AG04450 (cell line): ENCODE data around the gene OSBPL2. TPM values are rescaled to one million over a fixed set of nuclear protein-coding genes. Genes with fewer than 3 reads are reported as not detected.

ENCODE experiments used
- CTCF ChIA-PET: fragments of 300-600, 350-600 bp; formaldehyde crosslinking; extraction: SDS; loops from one replicate; lab custom pipeline; 2022; ENCODE audit warnings: antibody characterized with exemption, inconsistent platforms; lab: Charles Lee
- POLR2A ChIA-PET: fragments of 350-600 bp; formaldehyde crosslinking; extraction: SDS; loops from one replicate; lab custom pipeline; 2021; ENCODE audit warnings: antibody characterized with exemption, inconsistent platforms; lab: Yijun Ruan, JAX
- DNase-seq: peaks from one replicate; pipeline ENCODE4 v3.0.0-alpha.2; 2011; ENCODE audit warnings: low read depth, low spot score
- H3K27ac ChIP-seq: one replicate; pipeline ENCODE4 v1.5.1; 2012; ENCODE audit warnings: low read depth, low read length, control low read depth
- H3K27me3 ChIP-seq: one replicate; pipeline ENCODE4 v1.6.0; 2012; ENCODE audit warnings: low read length; ENCODE audit not compliant: control insufficient read depth, insufficient read depth
- H3K4me3 ChIP-seq: 2 replicates; pipeline ENCODE4 v1.5.1; 2011; ENCODE audit warnings: mild to moderate bottlenecking, low read depth, low read length, control low read depth
- H3K9me3 ChIP-seq: 2 replicates; pipeline ENCODE4 v1.5.1; 2012; ENCODE audit warnings: low read length; ENCODE audit not compliant: control insufficient read depth, insufficient read depth
- CTCF ChIP-seq: IDR thresholded peaks from 2 replicates; pipeline ENCODE4 v1.5.1; 2011; ENCODE audit warnings: low read depth, low read length, control low read depth, inconsistent platforms
- polyA plus RNA-seq: library from polyadenylated mRNA; depleted of rRNA; stranded (reverse); fragments of >200 nt; gene quantifications from 2 replicates; pipeline ENCODE4 v1.2.3, GENCODE V29; 2011

Gene OSBPL2
- polyA plus RNA-seq, 1 experiment = 18.5 TPM

GRCh38 chr20:62248890-62249560, 10.7 kb downstream of the OSBPL2 start:
- ChIA-PET POLR2A (no interaction called here), CTCF (no interaction called here)
- Histone ChIP-seq H3K4me3 (no peak overlapping the region), H3K27ac (no peak overlapping the region), H3K27me3 (no peaks in the 10 kb centered on the region), H3K9me3 (peaks cover 5% of the 10 kb centered on the region; the same call in 1 of the 2 replicates)
- TF ChIP-seq CTCF = no peak
- DNase-seq = no peak

- no peak for TF ChIP-seq CTCF
- CTCF ChIA-PET = no interaction called here
- Histone ChIP-seq H3K27me3 (no peaks in the 10 kb centered on the region), H3K4me3 (no peak overlapping the region), H3K9me3 (peaks cover 5% of the 10 kb centered on the region; the same call in 1 of the 2 replicates), H3K27ac (no peak overlapping the region)
- DNase-seq = no peak
- POLR2A ChIA-PET = no interaction called here
These were observed 14.1 kb downstream of the OSBPL2 start for GRCh38 chr20:62252342-62252966.

- TF ChIP-seq CTCF = no peak
- Histone ChIP-seq H3K27ac (no peak overlapping the region), H3K27me3 (no peaks in the 10 kb centered on the region), H3K4me3 (no peak overlapping the region), H3K9me3 (peaks cover 5% of the 10 kb centered on the region; the same call in 1 of the 2 replicates)
- CTCF ChIA-PET = no interaction called here
- no peak for DNase-seq
- POLR2A ChIA-PET = no interaction called here
These were observed 15.1 kb downstream of the OSBPL2 start for GRCh38 chr20:62253398-62253797.

GRCh38 chr20:62254021-62254724, 15.9 kb downstream of the OSBPL2 start:
- ChIA-PET POLR2A (no interaction called here), CTCF (no interaction called here)

More at GRCh38 chr20:62254021-62254724, 15.9 kb downstream of the OSBPL2 start:
- no peak overlapping the region for H3K4me3 ChIP-seq
- peaks cover 5% of the 10 kb centered on the region; the same call in 1 of the 2 replicates for H3K9me3 ChIP-seq
- no peak overlapping the region for H3K27ac ChIP-seq
- H3K27me3 ChIP-seq = no peaks in the 10 kb centered on the region
- no peak for DNase-seq
- TF ChIP-seq CTCF = no peak
